Pancreas (tissue), 10 donors: ENCODE results near the gene P4HA2. TPM values are rescaled to one million over a fixed set of nuclear protein-coding genes. Genes with fewer than 3 reads are reported as not detected.
A peak's percentile ranks its signal among the peaks of the same experiment; 100 is the strongest.

ENCODE experiments used
- ATAC-seq, 4 donors: fragments of 200-7000 bp; cut with Tn5 transposase; one replicate each; pipeline versions ENCODE4 v1.8.0 to v1.9.1; 2020; ENCODE audit warnings: mild to moderate bottlenecking in 4 of 4, moderate library complexity in 4 of 4
- DNase-seq, 6 donors: peaks; one replicate each; pipeline ENCODE4 v3.0.0-alpha.2; 2020
- FAIRE-seq: peaks from 2 replicates; lab custom pipeline; 2012; peaks lifted over from hg19 to GRCh38; lab: Jason Lieb, UNC
- H3K27ac ChIP-seq, 4 donors: fragments of 200-600 bp; sonication (generic); 1 replicate in 3 of 4; 2 replicates in 1 of 4; pipeline versions ENCODE4 v1.5.0 to v1.8.0; 2020
- H3K27me3 ChIP-seq, 4 donors: fragments of 200-600 bp; one replicate each; pipeline ENCODE4 v1.8.0; 2021
- H3K36me3 ChIP-seq, 3 donors: fragments of 200-600 bp; sonication (generic) in 1 of 3; one replicate each; pipeline versions ENCODE4 v1.5.0 to v1.8.0; 2020 to 2021
- H3K4me1 ChIP-seq, 3 donors: fragments of 200-600 bp; one replicate each; pipeline ENCODE4 v1.8.0; 2021
- H3K4me3 ChIP-seq, 4 donors: fragments of 200-600 bp; sonication (generic) in 2 of 4; one replicate each; pipeline versions ENCODE4 v1.5.0 to v1.8.0; 2020 to 2021
- H3K9me3 ChIP-seq, 4 donors: fragments of 200-600 bp; one replicate each; pipeline ENCODE4 v1.8.0; 2021
- WGBS, 2 donors: extraction: QIAGEN DNeasy Blood & Tissue Kit; methylation state at CpG; one replicate each; pipeline ENCODE4 v1.1.7; 2013; 5-methylcytosine and 5-hydroxymethylcytosine counted together
- intact Hi-C, 3 donors: fragments of 100-400 bp; cut with DNase I; formaldehyde crosslinking; loops; one replicate each; pipeline versions ENCODE4 v1.11.1 to v1.14.2; 2022
- polyA plus RNA-seq, 2 donors: library from polyadenylated mRNA; stranded (reverse); fragments of 200-250 nt; gene quantifications; one replicate each; pipeline ENCODE4 v1.2.3, GENCODE V29; 2013
- total RNA-seq, 6 donors: library from RNA; stranded (reverse); fragmentation: NEBNext Ultra II Directional in 4 of 6; extraction: Animal tissue kit (Norgen Biotek cat#: 25700) in 4 of 6; gene quantifications; one replicate each; pipeline versions ENCODE4 v1.2.1 to v1.2.4, GENCODE V29; 2021 to 2023
- TF ChIP-seq, protein P1 (sequence below), 4 donors: fragments of 200-600 bp; sonication (generic) in 3 of 4; IDR thresholded peaks; one replicate each; pipeline versions ENCODE4 v1.5.0 to v1.8.0; 2021; ENCODE audit warnings: antibody characterized with exemption in 4 of 4
- donor health status: healthy with polysubstance abuse.
- donor health status: DM: no; HTN: no; CAD: no; lungs with moderate emphysema.
- donor health status: DM: no; HTN: no; CAD: no.
- donor health status: control.
- donor health status: control.
- donor health status: Bipolar disorder and iron deficiency.
- donor health status: DM: yes; HTN: yes; CAD: no.
- donor health status: DM: no; HTN: no; CAD: no.
- donor health status: DM: no; HTN: no; CAD: no.
- donor health status: DM: yes; HTN: yes; CAD: no.

The P4HA2 gene
- total and polyA plus RNA-seq, 8 donors, result 28.3 to 85.7 (median 56.4) TPM

DNA sequence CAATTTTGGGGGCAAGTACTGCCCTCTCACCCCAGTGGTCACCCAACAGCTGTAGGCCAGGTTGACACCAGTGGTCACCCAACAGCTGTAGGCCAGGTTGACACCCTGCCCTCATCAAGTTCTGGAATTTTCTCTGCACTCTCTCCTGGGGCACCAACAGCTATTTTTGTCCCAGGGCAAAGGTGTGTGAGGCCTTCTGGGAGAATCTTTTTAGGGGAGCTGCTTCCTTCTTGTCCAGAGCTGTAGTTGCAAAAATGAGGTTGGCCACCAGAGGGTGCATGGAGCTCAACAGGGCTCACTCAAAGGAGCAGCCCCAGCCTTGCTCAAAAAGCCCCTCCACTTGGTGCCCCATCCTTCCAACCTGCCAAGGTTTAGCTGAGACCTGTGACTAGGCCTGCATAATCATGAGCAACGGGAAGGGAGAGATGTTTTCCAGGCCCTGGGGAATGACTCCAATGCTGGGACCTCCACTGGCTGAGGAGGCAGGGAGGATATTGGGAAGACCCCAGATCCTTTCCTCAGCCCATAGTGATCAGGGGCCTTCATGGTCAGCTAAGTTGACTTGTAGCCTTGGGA lies 10.6 kb upstream of the P4HA2 start:
- ATAC-seq (peak; percentile 83 to 96 (median 92)), DNase-seq (peak in 5 of 6 donors; percentile 61 to 86 (median 78)), FAIRE-seq (no peak)
- Histone ChIP-seq H3K9me3 (no peaks in the 10 kb centered on the region), H3K27me3 (no peaks in the 10 kb centered on the region), H3K4me1 (no peaks in the 10 kb centered on the region), H3K4me3 (no peak overlapping the region), H3K36me3 (no peaks in the 10 kb centered on the region), H3K27ac (no peak overlapping the region)
- intact Hi-C loops, result loop anchor here in 1 of 3 donors (10.0 kb wide), 1 partner anchor 47 kb away; no protein-coding TSS in a partner anchor
- WGBS, 2 donors, result 21 to 27% methylated on average over 1 of the region's 1 CpG
- TF ChIP-seq, protein P1, sequence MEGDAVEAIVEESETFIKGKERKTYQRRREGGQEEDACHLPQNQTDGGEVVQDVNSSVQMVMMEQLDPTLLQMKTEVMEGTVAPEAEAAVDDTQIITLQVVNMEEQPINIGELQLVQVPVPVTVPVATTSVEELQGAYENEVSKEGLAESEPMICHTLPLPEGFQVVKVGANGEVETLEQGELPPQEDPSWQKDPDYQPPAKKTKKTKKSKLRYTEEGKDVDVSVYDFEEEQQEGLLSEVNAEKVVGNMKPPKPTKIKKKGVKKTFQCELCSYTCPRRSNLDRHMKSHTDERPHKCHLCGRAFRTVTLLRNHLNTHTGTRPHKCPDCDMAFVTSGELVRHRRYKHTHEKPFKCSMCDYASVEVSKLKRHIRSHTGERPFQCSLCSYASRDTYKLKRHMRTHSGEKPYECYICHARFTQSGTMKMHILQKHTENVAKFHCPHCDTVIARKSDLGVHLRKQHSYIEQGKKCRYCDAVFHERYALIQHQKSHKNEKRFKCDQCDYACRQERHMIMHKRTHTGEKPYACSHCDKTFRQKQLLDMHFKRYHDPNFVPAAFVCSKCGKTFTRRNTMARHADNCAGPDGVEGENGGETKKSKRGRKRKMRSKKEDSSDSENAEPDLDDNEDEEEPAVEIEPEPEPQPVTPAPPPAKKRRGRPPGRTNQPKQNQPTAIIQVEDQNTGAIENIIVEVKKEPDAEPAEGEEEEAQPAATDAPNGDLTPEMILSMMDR (IDR thresholded peaks at IDR 0.05), result peak; percentile 48 to 80 (median 71)

DNA sequence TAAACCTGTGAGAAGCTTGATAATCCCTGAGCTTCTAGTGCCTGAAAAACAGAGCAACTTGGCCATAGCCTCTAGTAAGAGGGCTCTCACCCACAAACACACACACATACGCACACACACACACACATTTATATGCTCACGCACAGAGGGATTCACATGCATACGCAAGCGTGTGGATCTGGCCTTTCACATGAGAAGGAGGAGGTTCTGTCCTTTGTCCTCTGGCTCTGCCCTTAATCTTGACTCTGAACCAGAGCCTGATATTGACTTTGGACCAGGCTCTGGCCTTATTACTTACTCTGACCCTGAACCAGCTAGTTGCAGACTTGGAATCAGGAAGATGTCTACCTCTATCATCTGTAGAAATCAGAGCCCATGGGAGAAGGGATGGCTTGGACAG lies 10.0 kb upstream of the P4HA2 start:
- H3K36me3 ChIP-seq, result no peaks in the 10 kb centered on the region
- no peaks in the 10 kb centered on the region for H3K27me3 ChIP-seq
- FAIRE-seq (no peak), ATAC-seq (peak; percentile 13 to 57 (median 36)), DNase-seq (peak in 1 of 6 donors; percentile 7)
- H3K9me3 ChIP-seq, result no peaks in the 10 kb centered on the region
- 52 to 53% methylated on average over 4 of the region's 4 CpGs for WGBS, 2 donors
- H3K4me3 ChIP-seq, result no peak overlapping the region
- TF ChIP-seq, protein P1 (IDR thresholded peaks at IDR 0.05), result no peak
- no peak overlapping the region for H3K27ac ChIP-seq
- intact Hi-C loops, result loop anchor here in 1 of 3 donors (10.0 kb wide), 1 partner anchor 47 kb away; no protein-coding TSS in a partner anchor
- no peaks in the 10 kb centered on the region for H3K4me1 ChIP-seq

DNA sequence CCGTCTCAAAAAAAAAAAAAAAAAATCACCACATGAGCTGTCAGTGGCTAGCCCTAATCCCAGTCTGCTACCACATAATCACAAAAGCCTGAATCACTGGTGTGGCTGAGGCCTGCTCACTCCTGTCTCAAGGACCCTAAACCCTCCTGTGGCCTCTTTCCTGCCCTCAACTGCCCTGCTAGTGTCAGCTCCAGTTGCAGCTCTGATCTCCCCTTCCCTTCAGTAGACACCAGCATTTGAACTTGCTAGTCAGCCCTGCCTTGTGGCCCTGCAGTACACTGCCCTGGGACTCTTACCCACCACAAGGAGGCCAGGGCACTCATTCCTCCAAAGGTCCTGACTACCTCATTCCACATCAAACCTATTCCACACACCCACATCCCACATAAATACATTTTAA lies 9.5 kb upstream of the P4HA2 start:
- DNase-seq (peak in 1 of 6 donors; percentile 5), FAIRE-seq (no peak), ATAC-seq (peak in 1 of 4 donors; percentile 8)
- H3K4me1 ChIP-seq, result no peaks in the 10 kb centered on the region
- H3K27ac ChIP-seq, result no peak overlapping the region
- no peak overlapping the region for H3K4me3 ChIP-seq
- intact Hi-C loops, result loop anchor here in 1 of 3 donors (10.0 kb wide), 1 partner anchor 48 kb away; no protein-coding TSS in a partner anchor
- no peaks in the 10 kb centered on the region for H3K9me3 ChIP-seq
- WGBS, 2 donors, result 92 to 100% methylated on average over 1 of the region's 1 CpG
- no peaks in the 10 kb centered on the region for H3K27me3 ChIP-seq
- no peaks in the 10 kb centered on the region for H3K36me3 ChIP-seq
- TF ChIP-seq, protein P1 (IDR thresholded peaks at IDR 0.05), result no peak

DNA sequence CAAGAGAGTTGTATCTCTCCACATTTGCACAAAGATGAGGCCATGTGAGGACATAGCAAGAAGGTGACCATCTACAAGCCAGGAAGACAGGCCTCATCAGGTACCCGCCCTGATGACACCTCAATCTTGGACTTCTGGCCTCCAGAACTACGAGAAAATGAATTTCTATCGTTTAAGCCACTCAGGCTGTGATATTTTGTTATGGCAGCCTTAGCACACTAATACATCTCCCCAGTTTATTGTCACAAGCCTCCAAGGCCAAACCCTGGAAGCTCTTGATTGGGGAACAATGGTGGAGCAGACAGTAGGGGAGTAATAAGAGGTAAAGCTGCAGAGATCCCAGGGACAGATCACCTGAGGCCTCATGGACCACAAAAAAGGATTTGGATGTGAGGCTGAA lies 7.7 kb upstream of the P4HA2 start:
- TF ChIP-seq, protein P1 (IDR thresholded peaks at IDR 0.05), result no peak
- DNase-seq, result peak in 1 of 6 donors; percentile 1

DNA sequence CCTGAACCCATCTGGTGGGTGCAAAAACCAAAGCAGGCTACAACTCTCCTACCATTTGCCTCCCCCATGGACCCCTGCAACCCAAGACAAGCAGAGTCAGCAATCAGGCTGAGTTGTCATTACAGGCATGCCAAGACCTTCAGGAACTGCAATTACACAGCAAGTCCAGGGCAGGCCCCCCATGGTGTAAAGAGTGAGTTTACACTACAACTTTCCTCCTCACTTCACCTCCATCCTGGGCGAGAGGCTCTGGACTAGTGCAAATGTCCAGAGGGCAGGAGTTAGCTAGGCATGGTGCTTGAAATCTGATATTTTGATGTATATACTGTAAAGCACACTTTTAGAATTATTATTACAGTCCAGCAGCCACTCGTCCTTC lies 7.0 kb upstream of the P4HA2 start:
- WGBS, 2 donors, result 88 to 92% methylated on average over 2 of the region's 2 CpGs
- Histone ChIP-seq H3K27ac (no peak overlapping the region), H3K9me3 (no peaks in the 10 kb centered on the region), H3K4me1 (no peaks in the 10 kb centered on the region), H3K27me3 (no peaks in the 10 kb centered on the region), H3K36me3 (no peaks in the 10 kb centered on the region), H3K4me3 (no peak overlapping the region)
- no peak for ATAC-seq
- TF ChIP-seq, protein P1 (IDR thresholded peaks at IDR 0.05), result no peak
- DNase-seq, result peak in 1 of 6 donors; percentile 9
- no peak for FAIRE-seq
- intact Hi-C loops, result loop anchor here in 1 of 3 donors (10.0 kb wide), 1 partner anchor 50 kb away; no protein-coding TSS in a partner anchor

More for the DNA sequence above, 7.7 kb upstream of the P4HA2 start:
- ATAC-seq, result no peak
- intact Hi-C loops, result loop anchor here in 1 of 3 donors (10.0 kb wide), 1 partner anchor 49 kb away; no protein-coding TSS in a partner anchor
- no peak for FAIRE-seq
- no peak overlapping the region for H3K27ac ChIP-seq
- H3K4me3 ChIP-seq, result no peak overlapping the region
- H3K27me3 ChIP-seq, result no peaks in the 10 kb centered on the region
- WGBS, 2 donors, result 83 to 89% methylated on average over 3 of the region's 3 CpGs
- H3K9me3 ChIP-seq, result no peaks in the 10 kb centered on the region
- no peaks in the 10 kb centered on the region for H3K36me3 ChIP-seq
- no peaks in the 10 kb centered on the region for H3K4me1 ChIP-seq
